Testis (tissue), 2 donors: ENCODE results near the gene SOD3.

ENCODE experiments used
- CTCF ChIP-seq, 3 experiments: fragments of 450-650 bp in 2 of 3; fragments of 200-600 bp in 1 of 3; sonication (generic) in 1 of 3; IDR thresholded peaks; one replicate each; pipeline ENCODE4 v1.5.1; 2016 to 2019; ENCODE audit warnings: antibody characterized with exemption in 3 of 3, mild to moderate bottlenecking in 2 of 3, moderate library complexity in 1 of 3
- POLR2A ChIP-seq: fragments of 450-650 bp; IDR thresholded peaks from one replicate; pipeline ENCODE4 v1.6.1; 2017; ENCODE audit warnings: antibody characterized with exemption, mild to moderate bottlenecking, moderate library complexity

GRCh38 chr4:24806206-24806990, 11.0 kb downstream of the SOD3 start:
- TF ChIP-seq CTCF (IDR thresholded peaks at IDR 0.05) (no peak), POLR2A (no peak)
